Left renal pelvis (tissue), 4 donors: ENCODE measurements around the gene CCIN. TPM values are rescaled to one million over a fixed set of nuclear protein-coding genes. Genes with fewer than 3 reads are reported as not detected.

Experiments used
- DNase-seq, 4 donors: peaks; one replicate each; pipeline ENCODE4 v3.0.0-alpha.2; 2013; ENCODE audit warnings: low read depth in 4 of 4, low spot score in 3 of 4
- polyA plus RNA-seq, 4 donors: library from polyadenylated mRNA; unstranded; fragments of 120-200 nt; gene quantifications; one replicate each; pipeline ENCODE4 v1.2.1, GENCODE V29; 2013; ENCODE audit not compliant: insufficient read length in 4 of 4

CCIN gene
- polyA plus RNA-seq, 4 donors = 0.36 to 0.55 (median 0.50) TPM

DNA sequence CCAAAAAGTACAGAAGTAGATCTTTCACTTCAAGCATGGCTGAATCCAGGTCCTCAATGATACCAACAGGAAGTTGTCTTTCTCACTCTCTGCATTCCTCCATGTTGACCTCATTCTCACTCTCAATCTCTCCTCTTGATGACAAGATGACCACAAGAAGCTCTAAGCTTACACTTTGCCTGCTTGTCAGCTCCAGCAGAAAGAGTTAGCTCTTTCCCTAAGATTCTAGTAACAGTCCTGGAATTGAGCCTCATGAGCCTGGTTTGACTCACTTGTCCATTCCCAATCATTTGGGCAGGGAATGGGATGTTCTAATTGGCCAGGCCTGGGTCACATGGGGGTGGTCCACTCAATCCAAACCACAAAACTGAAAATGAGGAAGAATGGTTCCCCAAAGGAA lies 18.2 kb downstream of the CCIN start:
- no peak for DNase-seq

DNA sequence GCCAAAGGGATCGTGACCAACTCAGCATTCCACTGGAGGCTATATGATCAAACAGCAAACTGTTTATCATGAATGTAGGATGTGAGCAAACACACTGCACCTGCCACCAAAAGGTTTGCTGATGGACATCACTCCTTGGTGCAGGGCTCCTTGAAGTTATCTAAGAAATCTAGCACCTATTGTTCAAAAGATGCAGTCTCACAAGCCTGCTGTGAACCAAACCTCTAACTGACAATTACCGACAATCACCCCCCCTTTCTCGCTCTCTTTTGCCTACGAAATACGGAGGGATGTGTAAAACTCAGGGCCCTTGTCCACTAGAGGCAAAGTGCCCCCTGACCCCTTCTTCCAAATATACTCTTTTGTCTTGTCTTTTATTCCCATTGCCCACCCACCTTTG lies 19.0 kb downstream of the CCIN start:
- DNase-seq = no peak

DNA sequence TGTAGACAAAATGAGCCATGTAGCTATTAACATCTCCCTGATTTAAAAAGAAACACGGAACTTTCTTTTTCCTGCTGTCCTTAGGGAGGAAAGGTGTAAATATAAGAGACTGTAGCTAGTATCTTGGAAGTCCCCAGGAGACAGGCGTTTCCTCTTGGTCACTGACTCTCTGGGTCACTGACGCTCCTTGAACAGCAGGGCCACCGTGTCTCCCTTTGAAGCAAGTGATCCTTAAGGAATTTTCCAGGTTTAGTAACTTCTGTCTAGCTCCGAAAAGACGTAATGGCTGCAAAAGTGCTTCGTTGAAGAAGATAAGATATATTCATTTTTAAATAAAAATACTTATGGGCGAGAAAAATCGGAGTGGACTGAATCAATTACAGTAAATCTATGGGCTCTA lies 20.8 kb downstream of the CCIN start:
- DNase-seq = no peak

GRCh38 chr9:36190388-36191289 lies 21.5 kb downstream of the CCIN start, which contains the start of gene CLTA:
TSS of gene CLTA (plus strand) at chr9:36190921. CDS start at chr9:36191057, 136 bp downstream.
- peak; percentile 94 to 98 (median 96) for DNase-seq

GRCh38 chr9:36191290-36191645 lies 22.1 kb downstream of the CCIN start:
- no peak for DNase-seq

- no peak for DNase-seq
Observed at GRCh38 chr9:36191686-36192085, 22.5 kb downstream of the CCIN start.

- DNase-seq = no peak
Observed at GRCh38 chr9:36192196-36192595, 23.0 kb downstream of the CCIN start.

- no peak for DNase-seq
Observed at GRCh38 chr9:36193023-36193422, 23.8 kb downstream of the CCIN start.

- DNase-seq = no peak
Observed at GRCh38 chr9:36194326-36195000, 25.3 kb downstream of the CCIN start.

GRCh38 chr9:36204906-36205547 lies 35.8 kb downstream of the CCIN start:
- no peak for DNase-seq

DNA sequence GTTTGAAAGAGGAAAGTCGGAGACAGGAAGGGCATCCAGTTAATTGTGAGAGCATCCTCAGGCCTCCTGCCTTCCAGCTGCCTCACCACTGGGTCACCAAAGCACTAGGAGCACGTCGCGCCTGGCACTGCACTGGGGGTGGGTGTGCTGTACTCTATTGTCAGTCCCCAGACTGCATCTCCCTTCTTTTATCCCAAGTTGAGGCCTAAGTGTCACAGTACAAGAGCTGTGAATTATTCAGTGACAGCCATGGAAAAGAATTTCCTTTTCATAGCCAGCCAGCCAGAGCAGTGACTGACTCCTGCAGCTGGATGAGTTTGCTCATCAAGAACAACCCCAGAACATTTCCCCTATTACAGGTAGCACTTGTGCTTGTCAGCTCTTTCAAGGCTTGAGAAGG lies 37.8 kb downstream of the CCIN start:
- DNase-seq = no peak

GRCh38 chr9:36207546-36208012 lies 38.4 kb downstream of the CCIN start:
- DNase-seq = no peak

DNA sequence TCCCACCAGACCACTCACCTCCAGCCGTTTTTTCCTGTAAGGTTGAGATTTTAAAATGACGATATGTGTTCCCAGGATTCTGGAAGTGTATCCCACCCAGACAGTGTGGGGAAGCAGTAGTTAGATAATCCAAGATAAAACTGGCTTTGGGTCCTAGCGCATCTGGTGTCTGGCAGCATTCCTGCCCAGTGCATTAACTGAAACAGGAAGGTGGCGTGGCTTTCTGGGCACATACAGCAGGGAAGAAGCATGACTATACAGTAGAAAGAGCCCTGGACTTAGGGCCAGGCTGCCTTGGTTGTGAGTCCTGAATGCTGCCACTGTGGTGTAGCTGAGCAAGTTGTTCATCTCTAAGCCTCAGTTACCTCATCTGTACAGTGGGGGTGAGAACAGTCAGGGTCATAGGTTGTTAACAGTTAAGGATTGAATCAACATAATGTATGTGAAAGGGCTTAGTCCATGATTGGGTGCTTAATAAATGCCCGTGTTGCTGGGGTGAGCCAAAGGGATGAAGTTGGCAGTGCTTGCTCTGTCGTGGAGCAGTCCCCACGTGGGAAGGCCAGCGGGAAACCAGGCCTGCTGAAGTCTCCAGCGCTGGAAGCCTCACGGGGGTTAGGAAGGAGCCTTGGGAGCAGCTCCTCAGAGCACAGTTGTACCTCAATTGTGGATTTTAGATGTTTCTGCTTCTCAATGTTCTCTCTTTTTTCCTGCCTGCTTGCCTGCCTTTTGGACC lies 39.5 kb downstream of the CCIN start:
- no peak for DNase-seq

DNA sequence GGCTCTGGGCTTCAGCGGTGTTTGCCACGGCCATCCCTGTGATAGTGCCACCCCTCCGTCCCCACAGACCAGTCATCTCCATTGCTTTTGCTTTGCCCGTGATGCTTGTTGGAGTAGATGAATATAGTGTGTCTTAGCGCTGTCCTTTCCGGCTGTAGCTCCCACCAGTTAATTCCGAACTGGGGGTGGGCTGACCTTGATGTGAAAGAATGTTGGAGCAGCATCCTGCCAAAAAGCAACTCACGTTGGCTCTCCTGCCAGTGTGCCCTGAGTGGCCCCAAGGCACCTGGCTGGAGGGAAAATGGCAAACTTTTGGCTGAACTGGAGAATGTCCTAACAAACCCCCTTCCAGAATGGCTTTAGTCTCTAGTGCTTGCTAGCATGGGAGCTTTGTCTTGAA lies 41.5 kb downstream of the CCIN start:
- no peak for DNase-seq

GRCh38 chr9:36211510-36211909 lies 42.3 kb downstream of the CCIN start:
- DNase-seq = no peak

- no peak for DNase-seq
Observed at GRCh38 chr9:36213387-36213786, 44.2 kb downstream of the CCIN start.

DNA sequence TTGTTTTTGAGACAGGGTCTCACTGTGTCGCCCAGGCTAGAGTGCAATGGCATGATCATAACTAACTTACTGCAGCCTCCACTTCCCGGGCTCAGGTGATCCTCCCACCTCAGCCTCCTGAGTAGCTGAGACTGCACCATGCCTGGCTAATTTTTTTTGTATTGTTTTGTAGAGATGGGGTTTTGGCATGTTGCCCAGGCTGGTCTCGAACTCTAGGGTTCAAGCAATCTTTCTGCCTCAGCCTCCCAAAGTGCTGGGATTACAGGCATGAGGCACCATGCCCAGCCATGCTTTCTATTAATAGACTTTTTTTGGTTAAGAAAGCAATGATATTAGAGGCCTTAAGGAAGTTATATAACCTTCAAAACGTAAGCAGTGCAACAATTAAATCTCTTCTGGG lies 44.8 kb downstream of the CCIN start:
- DNase-seq = no peak

DNA sequence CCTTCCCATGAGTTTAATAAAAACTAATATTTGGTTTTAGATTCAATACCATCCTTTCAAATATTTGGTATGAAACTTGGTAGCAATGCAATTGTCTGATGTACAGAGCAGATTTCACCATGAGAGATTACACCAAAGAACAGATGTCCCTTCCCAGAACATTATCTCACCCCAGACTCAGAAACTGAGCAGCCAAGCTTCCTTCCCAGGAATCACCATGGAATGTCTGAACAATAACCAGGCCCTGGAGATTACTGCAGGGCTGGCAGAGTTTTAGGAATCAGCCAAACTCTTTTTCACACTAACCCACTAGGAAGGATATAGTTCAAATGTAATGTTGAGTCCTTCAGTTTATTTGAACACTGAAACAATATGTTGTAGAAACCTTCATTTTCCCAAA lies 45.4 kb downstream of the CCIN start:
- DNase-seq = no peak

GRCh38 chr9:36217256-36217968 lies 48.2 kb downstream of the CCIN start:
- no peak for DNase-seq

- DNase-seq = no peak
Observed at GRCh38 chr9:36218011-36218410, 48.8 kb downstream of the CCIN start.
